Measurements from ENCODE around the gene TNIK.

DNA sequence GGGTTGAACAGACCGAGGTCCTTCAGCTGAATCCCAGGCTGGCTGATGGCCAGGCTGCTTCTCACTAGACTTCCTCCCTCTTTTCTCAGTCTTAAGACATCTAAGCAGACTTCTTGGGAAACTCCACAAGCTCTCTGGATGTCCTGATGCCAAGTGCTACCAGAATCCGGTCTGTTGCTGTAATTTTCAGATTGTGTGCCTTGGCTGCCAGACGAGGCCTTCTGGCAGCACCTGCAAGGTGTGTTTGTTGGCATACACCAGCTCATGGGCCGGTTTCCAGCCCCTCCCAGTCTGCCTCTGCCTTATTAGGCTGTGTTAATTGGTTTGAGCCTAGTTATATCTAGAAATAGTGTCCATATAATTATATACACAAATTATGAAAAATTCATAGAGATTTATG lies 120.6 kb downstream of the TNIK start:
- TF ChIP-seq, protein P1, sequence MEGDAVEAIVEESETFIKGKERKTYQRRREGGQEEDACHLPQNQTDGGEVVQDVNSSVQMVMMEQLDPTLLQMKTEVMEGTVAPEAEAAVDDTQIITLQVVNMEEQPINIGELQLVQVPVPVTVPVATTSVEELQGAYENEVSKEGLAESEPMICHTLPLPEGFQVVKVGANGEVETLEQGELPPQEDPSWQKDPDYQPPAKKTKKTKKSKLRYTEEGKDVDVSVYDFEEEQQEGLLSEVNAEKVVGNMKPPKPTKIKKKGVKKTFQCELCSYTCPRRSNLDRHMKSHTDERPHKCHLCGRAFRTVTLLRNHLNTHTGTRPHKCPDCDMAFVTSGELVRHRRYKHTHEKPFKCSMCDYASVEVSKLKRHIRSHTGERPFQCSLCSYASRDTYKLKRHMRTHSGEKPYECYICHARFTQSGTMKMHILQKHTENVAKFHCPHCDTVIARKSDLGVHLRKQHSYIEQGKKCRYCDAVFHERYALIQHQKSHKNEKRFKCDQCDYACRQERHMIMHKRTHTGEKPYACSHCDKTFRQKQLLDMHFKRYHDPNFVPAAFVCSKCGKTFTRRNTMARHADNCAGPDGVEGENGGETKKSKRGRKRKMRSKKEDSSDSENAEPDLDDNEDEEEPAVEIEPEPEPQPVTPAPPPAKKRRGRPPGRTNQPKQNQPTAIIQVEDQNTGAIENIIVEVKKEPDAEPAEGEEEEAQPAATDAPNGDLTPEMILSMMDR (conservative IDR thresholded peaks at IDR 0.05; ENCODE audit: low read depth, low read length), result no peak
- TF ChIP-seq EZH2 (IDR thresholded peaks at IDR 0.05; ENCODE audit: borderline replicate concordance, low read depth, low read length, poor library complexity, severe bottlenecking), result no peak

Measured in A673 (cell line).